ENCODE measurements around the gene LIME1. TPM values are rescaled to one million over a fixed set of nuclear protein-coding genes. Genes with fewer than 3 reads are reported as not detected.

The LIME1 gene
- total RNA-seq, 1 experiment from 2014 or later = 13.5 TPM

DNA sequence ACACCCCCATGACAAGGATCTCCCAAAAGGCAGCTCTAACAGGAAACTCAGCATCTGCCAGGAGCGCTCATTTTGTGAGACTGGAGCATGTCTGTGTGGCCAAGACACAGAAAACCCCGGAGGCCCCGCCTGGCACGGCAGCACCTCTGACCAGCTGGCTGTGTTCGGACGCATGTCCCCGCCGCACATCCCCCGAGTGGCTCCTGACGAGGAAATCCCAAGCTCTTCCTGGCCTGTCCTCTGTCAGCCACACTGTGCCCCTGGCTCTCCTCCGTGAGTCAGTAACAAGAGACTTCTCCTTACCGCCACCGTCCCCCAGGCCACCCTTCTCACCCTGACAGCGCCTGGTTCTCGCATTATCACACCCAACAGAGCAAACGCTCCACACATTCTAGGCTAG lies 17.5 kb downstream of the LIME1 start:
- Histone ChIP-seq H3K18ac (ENCODE audit: insufficient read length, low read depth, low read length) (no peak overlapping the region), H2BK12ac (ENCODE audit: insufficient read length, low read depth, low read length) (no peak overlapping the region), H3K9me3 (ENCODE audit: control insufficient read depth, low read depth, low read length) (no peaks in the 10 kb centered on the region), H4K91ac (ENCODE audit: insufficient read length, low read depth, low read length) (no peak overlapping the region), H3K23ac (ENCODE audit: insufficient read length, low read depth, low read length) (no peak overlapping the region), H3K4ac (ENCODE audit: low read depth, low read length) (no peak overlapping the region), H4K8ac (replicated peaks; ENCODE audit: insufficient read length, low read depth, low read length) (no peak overlapping the region), H2BK20ac (ENCODE audit: low read depth, low read length, poor library complexity, severe bottlenecking) (no peak overlapping the region), H4K5ac (ENCODE audit: insufficient read length, low read depth, low read length) (no peak overlapping the region), H3K14ac (ENCODE audit: insufficient read depth, low read length) (no peak overlapping the region; the same call in 1 of the 2 replicates), H3T11ph (ENCODE audit: low read length) (no peak overlapping the region), H3K79me2 (ENCODE audit: insufficient read depth, low read length) (no peaks in the 10 kb centered on the region), H2BK120ac (ENCODE audit: low read depth, low read length, poor library complexity, severe bottlenecking) (no peak overlapping the region), H3K4me2 (ENCODE audit: insufficient read depth, insufficient read length, low read length) (no peak overlapping the region), H3K4me1 (ENCODE audit: insufficient read depth, low read length) (no peaks in the 10 kb centered on the region; the same call in 1 of the 2 replicates), H3K56ac (ENCODE audit: insufficient read length, low read depth, low read length) (no peak overlapping the region), H3K27ac (ENCODE audit: insufficient read length, low read depth, low read length) (no peak overlapping the region), H2BK5ac (ENCODE audit: insufficient read length, low read length) (no peak overlapping the region), H2BK15ac (ENCODE audit: low read depth, low read length) (no peak overlapping the region), H3K23me2 (ENCODE audit: insufficient read length, low read depth, low read length, poor library complexity, severe bottlenecking) (no peaks in the 10 kb centered on the region), H2AFZ (ENCODE audit: low read length) (no peak overlapping the region), H2AK5ac (ENCODE audit: insufficient read length, low read length) (no peak overlapping the region), H3K79me1 (ENCODE audit: insufficient read depth, low read depth, low read length, poor library complexity, severe bottlenecking) (no peaks in the 10 kb centered on the region), H3K27me3 (ENCODE audit: insufficient read depth, low read length) (no peaks in the 10 kb centered on the region), H3K9ac (ENCODE audit: extremely low read depth, insufficient read length, low read length) (no peak overlapping the region), H4K20me1 (ENCODE audit: control insufficient read depth, insufficient read depth, insufficient read length) (no peaks in the 10 kb centered on the region)
- Mint-ChIP-seq H3K4me3 (no peak overlapping the region), H3K27me3 (ENCODE audit: low read depth) (no peaks in the 10 kb centered on the region), H3K4me1 (peaks cover 14 to 22% of the 10 kb centered on the region in 2 experiments), H3K36me3 (ENCODE audit: insufficient read depth in 1 of 3, low read depth in 3 of 3) (peaks cover 0 to 5% (median 2%) of the 10 kb centered on the region in 3 experiments; a peak in 4 of 7 replicates), H3K9me3 (no peaks in the 10 kb centered on the region), H3K27ac (peak overlapping the region; percentile 21 to 45 (median 34); a peak in 4 of 7 replicates)
- peak; percentile 38 for DNase-seq
- TF ChIP-seq, protein P1, sequence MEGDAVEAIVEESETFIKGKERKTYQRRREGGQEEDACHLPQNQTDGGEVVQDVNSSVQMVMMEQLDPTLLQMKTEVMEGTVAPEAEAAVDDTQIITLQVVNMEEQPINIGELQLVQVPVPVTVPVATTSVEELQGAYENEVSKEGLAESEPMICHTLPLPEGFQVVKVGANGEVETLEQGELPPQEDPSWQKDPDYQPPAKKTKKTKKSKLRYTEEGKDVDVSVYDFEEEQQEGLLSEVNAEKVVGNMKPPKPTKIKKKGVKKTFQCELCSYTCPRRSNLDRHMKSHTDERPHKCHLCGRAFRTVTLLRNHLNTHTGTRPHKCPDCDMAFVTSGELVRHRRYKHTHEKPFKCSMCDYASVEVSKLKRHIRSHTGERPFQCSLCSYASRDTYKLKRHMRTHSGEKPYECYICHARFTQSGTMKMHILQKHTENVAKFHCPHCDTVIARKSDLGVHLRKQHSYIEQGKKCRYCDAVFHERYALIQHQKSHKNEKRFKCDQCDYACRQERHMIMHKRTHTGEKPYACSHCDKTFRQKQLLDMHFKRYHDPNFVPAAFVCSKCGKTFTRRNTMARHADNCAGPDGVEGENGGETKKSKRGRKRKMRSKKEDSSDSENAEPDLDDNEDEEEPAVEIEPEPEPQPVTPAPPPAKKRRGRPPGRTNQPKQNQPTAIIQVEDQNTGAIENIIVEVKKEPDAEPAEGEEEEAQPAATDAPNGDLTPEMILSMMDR (conservative IDR thresholded peaks at IDR 0.05) = no peak
- WGBS (ENCODE audit: extremely low coverage, insufficient read length, low lambda C conversion rate) = no CpG with 5 or more reads among the region's 16 CpGs
